H1 (cell line): ENCODE measurements around the gene SLC2A10. TPM values are rescaled to one million over a fixed set of nuclear protein-coding genes. Genes with fewer than 3 reads are reported as not detected.

Experiments
- CTCF ChIA-PET: fragments of 300-600 bp; sonication (Branson Sonifier 250); formaldehyde crosslinking; loops from one replicate; lab custom pipeline; 2021; ENCODE audit not compliant: partially characterized antibody; lab: Charles Lee
- POLR2A ChIA-PET: fragments of 300-600 bp; sonication (Branson Sonifier 250); formaldehyde crosslinking; loops from one replicate; lab custom pipeline; 2021; ENCODE audit warnings: inconsistent platforms; ENCODE audit not compliant: partially characterized antibody; lab: Charles Lee
- DNase-seq, 2 experiments: peaks; one replicate each; pipeline versions ENCODE4 v3.0.0 to v3.0.0-alpha.2; 2010 to 2022; ENCODE audit warnings: low spot score in 2 of 2, low read depth in 1 of 2, mixed read lengths in 1 of 2
- FAIRE-seq: peaks from 2 replicates; lab custom pipeline; 2011; peaks lifted over from hg19 to GRCh38; lab: Jason Lieb, UNC
- H2AFZ ChIP-seq: 2 replicates; pipeline ENCODE4 v1.8.1; 2012; ENCODE audit warnings: low read length, inconsistent platforms
- H2AK5ac ChIP-seq: 2 replicates; pipeline ENCODE4 v1.6.1; 2013; ENCODE audit warnings: low read depth, low read length
- H2BK120ac ChIP-seq: replicated peaks from 2 replicates; pipeline ENCODE3; 2013; ENCODE audit warnings: low read depth, low read length, inconsistent platforms
- H2BK12ac ChIP-seq: 2 replicates; pipeline ENCODE4 v1.6.1; 2013; ENCODE audit warnings: low read depth, low read length
- H2BK15ac ChIP-seq: 2 replicates; pipeline ENCODE4 v1.6.1; 2013; ENCODE audit warnings: low read length
- H2BK20ac ChIP-seq: 2 replicates; pipeline ENCODE4 v1.6.1; 2013; ENCODE audit warnings: low read length
- H2BK5ac ChIP-seq: 2 replicates; pipeline ENCODE4 v1.6.1; 2013; ENCODE audit warnings: low read depth, low read length
- H3K14ac ChIP-seq: 2 replicates; pipeline ENCODE4 v1.6.1; 2013; ENCODE audit warnings: inconsistent platforms; ENCODE audit not compliant: insufficient read length
- H3K18ac ChIP-seq: 2 replicates; pipeline ENCODE4 v1.6.1; 2013; ENCODE audit warnings: low read length; ENCODE audit errors: extremely low read depth
- H3K23ac ChIP-seq: 2 replicates; pipeline ENCODE4 v1.6.1; 2013; ENCODE audit warnings: inconsistent platforms; ENCODE audit not compliant: insufficient read length
- H3K23me2 ChIP-seq: 2 replicates; pipeline ENCODE4 v1.6.1; 2013; ENCODE audit warnings: low read depth, low read length
- H3K27ac ChIP-seq: 2 replicates; pipeline ENCODE4 v1.6.1; 2011; ENCODE audit warnings: low read depth, low read length, inconsistent platforms
- H3K27me3 ChIP-seq, 4 experiments: replicated peaks in 1 of 4; 1 replicate in 1 of 4; 2 replicates in 3 of 4; pipeline versions ENCODE4 v1.6.1 to v1.8.1; 2011 to 2013; ENCODE audit warnings: low read length in 3 of 4, mild to moderate bottlenecking in 3 of 4, inconsistent platforms in 2 of 4, mixed read lengths in 2 of 4, moderate library complexity in 1 of 4; ENCODE audit not compliant: control insufficient read depth in 3 of 4, insufficient read depth in 3 of 4; ENCODE audit errors: extremely low read depth in 1 of 4
- H3K36me3 ChIP-seq, 4 experiments: 2 replicates each; pipeline versions ENCODE4 v1.6.1 to v1.8.1; 2011 to 2013; ENCODE audit warnings: mild to moderate bottlenecking in 4 of 4, low read length in 3 of 4, moderate library complexity in 2 of 4, control low read depth in 1 of 4, inconsistent platforms in 1 of 4; ENCODE audit not compliant: insufficient read depth in 4 of 4, control insufficient read depth in 2 of 4
- H3K4ac ChIP-seq: replicated peaks from 2 replicates; pipeline ENCODE3; 2013; ENCODE audit warnings: low read length, low read depth, mixed read lengths, inconsistent platforms; ENCODE audit not compliant: insufficient read length
- H3K4me1 ChIP-seq, 4 experiments: replicated peaks in 1 of 4; 1 replicate in 1 of 4; 2 replicates in 3 of 4; pipeline versions ENCODE4 v1.6.1 to v1.8.1; 2011 to 2013; ENCODE audit warnings: low read length in 3 of 4, inconsistent platforms in 2 of 4, mixed read lengths in 1 of 4; ENCODE audit not compliant: insufficient read depth in 4 of 4, control insufficient read depth in 3 of 4
- H3K4me2 ChIP-seq, 2 experiments: 2 replicates each; pipeline versions ENCODE4 v1.6.1 to v1.8.1; 2011 to 2013; ENCODE audit warnings: low read depth in 2 of 2, low read length in 2 of 2, control low read depth in 1 of 2, inconsistent platforms in 1 of 2, mild to moderate bottlenecking in 1 of 2; ENCODE audit not compliant: insufficient read depth in 1 of 2
- H3K4me3 ChIP-seq, 4 experiments: fragments of 200-600, 300-600 bp in 1 of 4; sonication (generic), shearing (Covaris generic), sonication (Bioruptor Twin) in 1 of 4; 2 replicates each; pipeline versions ENCODE4 v1.5.1 to v1.8.1; 2011 to 2016; ENCODE audit warnings: low read length in 4 of 4, low read depth in 3 of 4, control low read depth in 2 of 4, inconsistent platforms in 2 of 4, mild to moderate bottlenecking in 2 of 4, mixed read lengths in 1 of 4, moderate library complexity in 1 of 4; ENCODE audit not compliant: insufficient read depth in 2 of 4; ENCODE audit errors: extremely low read depth in 1 of 4
- H3K56ac ChIP-seq: replicated peaks from 2 replicates; pipeline ENCODE3; 2013; ENCODE audit warnings: low read depth, mild to moderate bottlenecking, mixed read lengths, low read length, inconsistent platforms; ENCODE audit not compliant: insufficient read length
- H3K79me1 ChIP-seq: 2 replicates; pipeline ENCODE4 v1.6.1; 2013; ENCODE audit warnings: low read depth, low read length, control low read depth
- H3K79me2 ChIP-seq, 2 experiments: 2 replicates each; pipeline versions ENCODE4 v1.6.1 to v1.8.1; 2012 to 2013; ENCODE audit warnings: low read length in 2 of 2, mild to moderate bottlenecking in 2 of 2, inconsistent platforms in 1 of 2; ENCODE audit not compliant: insufficient read depth in 2 of 2, control insufficient read depth in 1 of 2
- H3K9ac ChIP-seq, 4 experiments: replicated peaks in 1 of 4; 1 replicate in 1 of 4; 2 replicates in 3 of 4; pipeline versions ENCODE4 v1.6.1 to v1.8.1; 2011 to 2013; ENCODE audit warnings: low read depth in 3 of 4, low read length in 3 of 4, control low read depth in 2 of 4, mild to moderate bottlenecking in 2 of 4, moderate library complexity in 2 of 4, inconsistent platforms in 1 of 4; ENCODE audit errors: extremely low read depth in 1 of 4
- H3K9me3 ChIP-seq, 2 experiments: 2 replicates each; pipeline versions ENCODE4 v1.6.1 to v1.8.1; 2012 to 2013; ENCODE audit warnings: mild to moderate bottlenecking in 2 of 2, moderate library complexity in 2 of 2, control low read depth in 1 of 2, inconsistent platforms in 1 of 2, low read depth in 1 of 2, low read length in 1 of 2, mixed read lengths in 1 of 2; ENCODE audit not compliant: insufficient read depth in 2 of 2
- H4K20me1 ChIP-seq, 2 experiments: replicated peaks in 1 of 2; 2 replicates each; pipeline versions ENCODE3 to v1.8.1; 2011 to 2013; ENCODE audit warnings: inconsistent platforms in 2 of 2, low read length in 2 of 2, mild to moderate bottlenecking in 1 of 2; ENCODE audit not compliant: insufficient read depth in 2 of 2, control insufficient read depth in 1 of 2
- H4K5ac ChIP-seq: 2 replicates; pipeline ENCODE4 v1.6.1; 2013; ENCODE audit warnings: low read length, low read depth, mixed read lengths, inconsistent platforms; ENCODE audit not compliant: insufficient read length
- H4K8ac ChIP-seq: 2 replicates; pipeline ENCODE4 v1.8.0; 2013; ENCODE audit warnings: mild to moderate bottlenecking, moderate library complexity, low read length, inconsistent platforms; ENCODE audit not compliant: insufficient read depth; ENCODE audit errors: extremely low read depth
- H4K91ac ChIP-seq: replicated peaks from 2 replicates; pipeline ENCODE3; 2013; ENCODE audit warnings: low read length, mixed read lengths, inconsistent platforms; ENCODE audit not compliant: insufficient read length
- CBX8 ChIP-seq: fragments of 300-800, 300-1000 bp; sonication (generic); IDR thresholded peaks from 2 replicates; pipeline ENCODE4 v1.7.1; 2016; ENCODE audit warnings: low read depth, low read length, borderline replicate concordance
- GABPA ChIP-seq: IDR thresholded peaks from 2 replicates; pipeline ENCODE4 v1.6.1; 2011; ENCODE audit warnings: mild to moderate bottlenecking, low read length, moderate library complexity, borderline replicate concordance; ENCODE audit not compliant: insufficient read depth
- KDM1A ChIP-seq: fragments of 200-600, 300-600 bp; sonication (generic); IDR thresholded peaks from 2 replicates; pipeline ENCODE4 v1.7.1; 2016; ENCODE audit warnings: mild to moderate bottlenecking, low read length, borderline replicate concordance
- NRF1 ChIP-seq: IDR thresholded peaks from 2 replicates; pipeline ENCODE4 v1.6.1; 2011; ENCODE audit warnings: mild to moderate bottlenecking, low read depth, low read length, improper control_type of control experiment
- RFX5 ChIP-seq: IDR thresholded peaks from 2 replicates; pipeline ENCODE4 v1.6.1; 2011; ENCODE audit warnings: low read depth, low read length, improper control_type of control experiment, borderline replicate concordance
- TAF7 ChIP-seq: optimal IDR thresholded peaks from 2 replicates; pipeline ENCODE3; 2011; ENCODE audit warnings: low read depth, mild to moderate bottlenecking, inconsistent platforms, low read length, moderate library complexity, borderline replicate concordance
- WGBS, 2 experiments: shearing (Covaris generic) in 1 of 2; methylation state at CpG; one replicate each; pipeline versions ENCODE4 v1.1.6 to v1.1.7; 2013 to 2015; ENCODE audit warnings: low lambda C conversion rate in 2 of 2, mixed read lengths in 2 of 2, inconsistent platforms in 1 of 2, low coverage in 1 of 2, missing lambda C conversion rate in 1 of 2; ENCODE audit not compliant: insufficient replicate concordance in 2 of 2, insufficient coverage in 1 of 2, insufficient read length in 1 of 2; ENCODE audit errors: extremely low coverage in 1 of 2, missing lambda C conversion rate in 1 of 2; 5-methylcytosine and 5-hydroxymethylcytosine counted together
- polyA plus RNA-seq, 7 experiments: library from polyadenylated mRNA; depleted of rRNA in 3 of 7; stranded (reverse) in 5 of 7; unstranded in 2 of 7; fragments of >200 nt in 5 of 7; fragments of 200-250 nt in 2 of 7; gene quantifications; 1 replicate in 5 of 7; 2 replicates in 1 of 7; 4 replicates in 1 of 7; pipeline versions ENCODE4 v1.2.1 to v1.2.3, GENCODE V29; 2011 to 2013; ENCODE audit warnings: missing spikeins in 2 of 7, mixed read lengths in 2 of 7
- total RNA-seq: library from RNA; stranded (reverse); fragmentation: NEBNext Ultra II Directional; extraction: Animal tissue kit (Norgen Biotek cat#: 25700); gene quantifications from 2 replicates; pipeline ENCODE4 v1.2.1, GENCODE V29; 2021
- TF ChIP-seq, protein P1 (sequence below), 3 experiments: IDR thresholded peaks; 1 replicate in 2 of 3; 2 replicates in 1 of 3; pipeline versions ENCODE4 v1.5.1 to v1.6.1; 2011; ENCODE audit warnings: low read length in 3 of 3, mild to moderate bottlenecking in 3 of 3, inconsistent platforms in 2 of 3, low read depth in 1 of 3, moderate library complexity in 1 of 3; ENCODE audit not compliant: insufficient read depth in 1 of 3; ENCODE audit errors: control extremely low read depth in 1 of 3
- TF ChIP-seq, protein P2 (sequence below): IDR thresholded peaks from 2 replicates; pipeline ENCODE4 v1.6.1; 2012; ENCODE audit warnings: low read length, inconsistent platforms

SLC2A10 gene
- total and polyA plus RNA-seq, 2 of the 8 experiments (the other 6 are each of a cell fraction or from before 2014, with no cell fraction given): 9.0 to 9.7 TPM

DNA sequence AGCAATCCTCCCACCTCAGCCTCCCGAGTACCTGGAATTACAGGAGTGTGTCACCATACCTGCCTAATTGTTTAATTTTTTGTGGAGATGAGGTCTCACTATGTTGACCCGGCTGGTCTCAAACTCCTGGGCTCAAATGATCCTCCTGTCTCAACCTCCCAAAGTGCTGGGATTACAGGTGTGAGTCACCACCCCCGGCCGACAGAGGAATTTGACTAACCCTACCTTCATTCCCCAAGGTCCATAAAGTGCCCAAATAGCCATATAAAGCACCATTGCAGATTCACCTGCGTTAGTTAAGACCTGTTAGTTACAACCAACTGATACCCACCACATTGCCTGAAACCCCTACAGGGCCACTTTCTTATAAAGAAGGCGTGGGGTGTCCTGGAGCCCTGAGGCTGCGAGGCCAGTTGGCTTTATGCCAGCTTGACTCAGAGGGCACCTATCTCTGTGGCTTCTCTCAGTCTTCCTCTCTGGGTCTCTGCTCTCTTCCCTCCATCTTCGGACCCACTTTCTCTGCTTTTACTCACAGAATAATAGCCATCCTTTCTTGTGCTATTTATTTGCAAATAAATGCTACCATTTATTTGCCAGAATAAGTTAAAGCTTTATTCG lies 65.6 kb downstream of the SLC2A10 start:
- H3K9me3 ChIP-seq: no peaks in the 10 kb centered on the region
- 93% methylated on average over 9 of the region's 9 CpGs; no CpG with 5 or more reads in 1 of the 2 experiments for WGBS, 2 experiments
- H2AFZ ChIP-seq: no peak overlapping the region
- no peaks in the 10 kb centered on the region for H3K79me1 ChIP-seq
- H2BK12ac ChIP-seq: no peak overlapping the region
- H3K79me2 ChIP-seq: no peaks in the 10 kb centered on the region
- no peak overlapping the region for H4K91ac ChIP-seq
- H3K18ac ChIP-seq: no peak overlapping the region
- no peak overlapping the region for H4K5ac ChIP-seq
- no peaks in the 10 kb centered on the region for H3K23me2 ChIP-seq
- no peak overlapping the region for H2BK120ac ChIP-seq
- ChIA-PET CTCF (interaction anchor here (1.2 to 3.8 kb wide), 3 partner anchors 12 to 118 kb away, joined by 3 to 21 read pairs (median 7); no protein-coding TSS in a partner anchor), POLR2A (no interaction called here)
- H3K36me3 ChIP-seq: no peaks in the 10 kb centered on the region
- no peaks in the 10 kb centered on the region; a peak in 1 of 7 replicates for H3K27me3 ChIP-seq
- H2BK20ac ChIP-seq: no peak overlapping the region
- no peak overlapping the region for H3K56ac ChIP-seq
- H3K23ac ChIP-seq: no peak overlapping the region
- no peak overlapping the region for H3K9ac ChIP-seq
- H3K4me2 ChIP-seq: no peak overlapping the region
- H2BK15ac ChIP-seq: no peak overlapping the region
- no peak overlapping the region for H3K4ac ChIP-seq
- H3K4me1 ChIP-seq: peaks cover 0 to 3% (median 0%) of the 10 kb centered on the region in 4 experiments; a peak in 1 of 7 replicates
- H3K27ac ChIP-seq: no peak overlapping the region
- DNase-seq (no peak), FAIRE-seq (no peak)
- no peak overlapping the region for H2BK5ac ChIP-seq
- no peak overlapping the region for H4K8ac ChIP-seq
- H4K20me1 ChIP-seq: no peaks in the 10 kb centered on the region
- no peak overlapping the region for H3K14ac ChIP-seq
- H2AK5ac ChIP-seq: no peak overlapping the region
- H3K4me3 ChIP-seq: no peak overlapping the region
- TF ChIP-seq RFX5: no peak
- TF ChIP-seq GABPA: no peak
- TF ChIP-seq NRF1: no peak
- no peak for TF ChIP-seq TAF7
- TF ChIP-seq, protein P1, sequence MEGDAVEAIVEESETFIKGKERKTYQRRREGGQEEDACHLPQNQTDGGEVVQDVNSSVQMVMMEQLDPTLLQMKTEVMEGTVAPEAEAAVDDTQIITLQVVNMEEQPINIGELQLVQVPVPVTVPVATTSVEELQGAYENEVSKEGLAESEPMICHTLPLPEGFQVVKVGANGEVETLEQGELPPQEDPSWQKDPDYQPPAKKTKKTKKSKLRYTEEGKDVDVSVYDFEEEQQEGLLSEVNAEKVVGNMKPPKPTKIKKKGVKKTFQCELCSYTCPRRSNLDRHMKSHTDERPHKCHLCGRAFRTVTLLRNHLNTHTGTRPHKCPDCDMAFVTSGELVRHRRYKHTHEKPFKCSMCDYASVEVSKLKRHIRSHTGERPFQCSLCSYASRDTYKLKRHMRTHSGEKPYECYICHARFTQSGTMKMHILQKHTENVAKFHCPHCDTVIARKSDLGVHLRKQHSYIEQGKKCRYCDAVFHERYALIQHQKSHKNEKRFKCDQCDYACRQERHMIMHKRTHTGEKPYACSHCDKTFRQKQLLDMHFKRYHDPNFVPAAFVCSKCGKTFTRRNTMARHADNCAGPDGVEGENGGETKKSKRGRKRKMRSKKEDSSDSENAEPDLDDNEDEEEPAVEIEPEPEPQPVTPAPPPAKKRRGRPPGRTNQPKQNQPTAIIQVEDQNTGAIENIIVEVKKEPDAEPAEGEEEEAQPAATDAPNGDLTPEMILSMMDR (IDR thresholded peaks at IDR 0.05; ENCODE audit: control extremely low read depth in 1 of 3, insufficient read depth in 1 of 3, low read depth in 1 of 3, low read length in 3 of 3): no peak
- TF ChIP-seq CBX8: no peak
- TF ChIP-seq KDM1A: no peak
- TF ChIP-seq, protein P2, sequence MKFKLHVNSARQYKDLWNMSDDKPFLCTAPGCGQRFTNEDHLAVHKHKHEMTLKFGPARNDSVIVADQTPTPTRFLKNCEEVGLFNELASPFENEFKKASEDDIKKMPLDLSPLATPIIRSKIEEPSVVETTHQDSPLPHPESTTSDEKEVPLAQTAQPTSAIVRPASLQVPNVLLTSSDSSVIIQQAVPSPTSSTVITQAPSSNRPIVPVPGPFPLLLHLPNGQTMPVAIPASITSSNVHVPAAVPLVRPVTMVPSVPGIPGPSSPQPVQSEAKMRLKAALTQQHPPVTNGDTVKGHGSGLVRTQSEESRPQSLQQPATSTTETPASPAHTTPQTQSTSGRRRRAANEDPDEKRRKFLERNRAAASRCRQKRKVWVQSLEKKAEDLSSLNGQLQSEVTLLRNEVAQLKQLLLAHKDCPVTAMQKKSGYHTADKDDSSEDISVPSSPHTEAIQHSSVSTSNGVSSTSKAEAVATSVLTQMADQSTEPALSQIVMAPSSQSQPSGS: no peak
